WI38 (cell line): ENCODE measurements around the gene EPM2A.

ENCODE experiments used
- H3K4me3 ChIP-seq: 2 replicates; pipeline ENCODE4 v1.5.1; 2011; ENCODE audit warnings: low read depth, mild to moderate bottlenecking, control low read depth, low read length
- TF ChIP-seq, protein P1 (sequence below): IDR thresholded peaks from 2 replicates; pipeline ENCODE4 v1.5.1; 2012; ENCODE audit warnings: low read depth, mild to moderate bottlenecking, control low read depth, low read length

The EPM2A gene

DNA sequence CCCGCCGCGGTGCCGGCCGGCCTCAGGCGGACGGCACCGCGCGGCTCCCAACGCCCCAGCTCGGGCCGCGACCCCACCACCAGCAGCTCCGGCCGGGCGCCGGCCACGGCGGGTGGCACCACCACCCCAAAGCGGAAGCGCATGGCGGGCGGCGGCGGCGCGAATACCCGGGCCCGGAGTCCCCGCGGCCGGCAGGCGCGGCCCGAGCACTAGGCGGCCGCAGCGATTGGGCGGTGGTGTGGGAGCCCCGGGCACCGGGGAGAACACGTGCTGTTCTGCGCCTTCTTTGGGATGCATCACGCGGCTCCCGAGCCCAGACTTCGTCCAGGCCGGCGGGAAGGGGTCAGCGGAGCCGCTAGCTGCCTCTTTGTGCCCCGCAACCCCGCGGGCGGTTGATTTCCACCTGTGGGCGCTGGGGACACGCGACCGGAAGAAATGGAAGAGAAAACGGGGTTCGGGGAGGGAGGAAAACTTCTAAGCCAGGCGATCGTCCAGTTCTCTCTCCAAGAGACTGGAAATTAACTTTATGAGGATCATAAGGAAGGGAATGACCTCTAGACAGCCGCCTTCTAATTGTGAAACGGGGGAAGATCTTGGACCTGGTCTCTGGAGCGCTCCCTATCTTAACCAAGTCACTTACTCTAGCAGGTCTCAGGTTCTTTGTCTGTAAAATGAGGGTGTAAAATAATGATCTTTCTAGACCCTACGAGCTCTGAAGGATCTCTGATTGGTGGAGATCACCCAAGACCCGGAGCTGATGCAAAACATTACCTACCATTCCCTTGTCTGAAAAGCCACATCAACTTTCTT is at the start of gene EPM2A:
EPM2A (minus strand) TSS at position 165 of the 810 bp plus-strand sequence; CDS start at position 143, 22 bp downstream.
- H3K4me3 ChIP-seq, result peak within 1 kb of the TSS; percentile 72
- TF ChIP-seq, protein P1, sequence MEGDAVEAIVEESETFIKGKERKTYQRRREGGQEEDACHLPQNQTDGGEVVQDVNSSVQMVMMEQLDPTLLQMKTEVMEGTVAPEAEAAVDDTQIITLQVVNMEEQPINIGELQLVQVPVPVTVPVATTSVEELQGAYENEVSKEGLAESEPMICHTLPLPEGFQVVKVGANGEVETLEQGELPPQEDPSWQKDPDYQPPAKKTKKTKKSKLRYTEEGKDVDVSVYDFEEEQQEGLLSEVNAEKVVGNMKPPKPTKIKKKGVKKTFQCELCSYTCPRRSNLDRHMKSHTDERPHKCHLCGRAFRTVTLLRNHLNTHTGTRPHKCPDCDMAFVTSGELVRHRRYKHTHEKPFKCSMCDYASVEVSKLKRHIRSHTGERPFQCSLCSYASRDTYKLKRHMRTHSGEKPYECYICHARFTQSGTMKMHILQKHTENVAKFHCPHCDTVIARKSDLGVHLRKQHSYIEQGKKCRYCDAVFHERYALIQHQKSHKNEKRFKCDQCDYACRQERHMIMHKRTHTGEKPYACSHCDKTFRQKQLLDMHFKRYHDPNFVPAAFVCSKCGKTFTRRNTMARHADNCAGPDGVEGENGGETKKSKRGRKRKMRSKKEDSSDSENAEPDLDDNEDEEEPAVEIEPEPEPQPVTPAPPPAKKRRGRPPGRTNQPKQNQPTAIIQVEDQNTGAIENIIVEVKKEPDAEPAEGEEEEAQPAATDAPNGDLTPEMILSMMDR, result no peak

DNA sequence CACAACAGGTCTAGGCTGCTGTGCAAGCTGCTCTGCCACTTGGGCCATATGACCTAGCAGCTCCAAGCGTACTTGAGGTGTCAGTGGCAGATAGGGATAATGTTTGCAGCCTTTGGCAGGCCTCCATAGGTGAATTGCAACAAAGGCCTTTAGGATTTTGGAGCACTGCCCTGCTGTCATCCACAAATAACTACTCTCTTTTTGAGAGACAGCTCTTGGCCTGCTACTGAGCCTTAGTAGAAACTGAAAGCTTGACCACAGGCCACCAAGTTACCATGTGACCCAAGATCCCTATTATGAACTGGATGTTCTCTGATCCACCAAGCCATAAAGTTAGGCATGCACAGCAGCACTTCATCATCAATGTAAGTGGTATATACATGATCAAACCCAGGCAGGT is 49.4 kb upstream of the EPM2A start:
- H3K4me3 ChIP-seq, result no peak overlapping the region
- TF ChIP-seq, protein P1, result no peak

DNA sequence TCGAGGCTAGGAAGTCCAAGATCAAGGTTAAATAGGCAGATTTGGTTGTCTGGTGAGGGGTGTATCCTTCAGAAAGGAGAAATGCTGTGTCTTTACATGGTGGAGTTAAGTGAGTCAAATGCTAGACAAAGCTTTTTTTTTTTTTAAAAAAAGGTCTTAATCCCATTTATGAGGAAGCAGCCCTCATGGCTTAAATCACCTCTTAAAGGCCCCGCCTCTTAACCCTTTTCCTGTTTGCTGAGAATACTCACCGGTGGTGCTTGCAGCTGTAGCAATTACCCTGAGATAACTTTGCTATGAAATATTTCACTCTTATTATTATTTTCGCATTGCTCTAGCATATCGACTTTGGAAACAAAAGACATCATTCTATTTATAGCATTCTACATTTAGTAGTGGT is 48.5 kb upstream of the EPM2A start:
- TF ChIP-seq, protein P1, result no peak
- H3K4me3 ChIP-seq, result no peak overlapping the region

DNA sequence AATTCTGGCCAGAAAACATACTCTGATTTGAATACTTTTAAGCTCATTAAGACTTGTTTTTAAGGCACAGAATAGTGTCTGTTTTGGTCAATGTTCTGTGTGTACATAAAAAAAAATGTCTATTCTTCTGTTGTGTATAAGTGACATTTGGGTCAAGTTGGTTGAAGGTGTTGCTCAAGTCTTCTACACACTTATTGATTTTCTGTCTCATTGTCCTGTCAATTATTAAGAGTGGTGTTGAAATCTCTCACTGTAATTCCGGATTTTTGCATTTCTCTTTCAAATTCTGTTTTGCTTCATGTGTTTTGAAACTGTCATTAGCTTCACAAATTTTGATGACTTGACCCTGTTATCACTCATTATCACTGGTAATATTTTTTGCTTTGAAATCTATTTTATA is 37.5 kb upstream of the EPM2A start:
- TF ChIP-seq, protein P1, result no peak
- no peak overlapping the region for H3K4me3 ChIP-seq

DNA sequence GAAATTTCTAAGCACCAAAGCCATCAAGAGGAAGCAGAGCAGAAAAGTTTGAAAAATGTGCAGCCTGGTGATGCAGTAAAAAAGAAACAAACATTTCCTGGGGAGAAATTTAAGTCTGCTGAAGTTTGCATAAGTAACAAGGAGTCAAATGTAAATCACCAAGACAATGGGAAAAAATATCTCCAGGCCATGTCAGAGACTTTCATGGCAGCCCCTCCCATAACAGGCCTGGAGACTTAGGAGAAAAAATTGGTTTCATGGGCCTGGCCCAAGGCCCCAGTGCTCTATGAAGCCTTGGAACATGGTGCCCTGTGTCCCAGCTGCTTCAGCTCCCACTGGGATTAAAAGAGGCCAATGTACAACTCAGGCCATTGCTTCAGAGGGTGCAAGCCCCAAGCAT is 30.1 kb upstream of the EPM2A start:
- TF ChIP-seq, protein P1, result no peak
- H3K4me3 ChIP-seq, result no peak overlapping the region

DNA sequence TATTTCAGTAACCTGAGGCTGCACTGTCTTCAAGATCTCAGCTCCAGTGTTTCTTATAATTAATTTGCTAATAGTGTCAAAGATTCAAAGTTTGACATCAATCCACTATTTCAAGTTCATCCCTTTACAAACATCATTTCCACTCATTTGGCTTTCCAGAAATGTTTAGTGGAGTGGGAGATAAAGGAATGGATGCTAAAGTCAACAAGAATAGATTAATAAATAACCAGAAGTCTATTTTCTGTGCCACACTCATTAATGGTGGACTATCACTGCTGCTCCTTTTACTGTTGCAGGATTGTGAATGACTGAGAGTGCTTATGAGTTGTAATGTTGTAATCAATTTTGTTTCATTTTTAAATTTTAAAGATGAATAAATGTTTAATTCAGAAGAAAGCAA is 28.4 kb upstream of the EPM2A start:
- H3K4me3 ChIP-seq, result no peak overlapping the region
- TF ChIP-seq, protein P1, result no peak

DNA sequence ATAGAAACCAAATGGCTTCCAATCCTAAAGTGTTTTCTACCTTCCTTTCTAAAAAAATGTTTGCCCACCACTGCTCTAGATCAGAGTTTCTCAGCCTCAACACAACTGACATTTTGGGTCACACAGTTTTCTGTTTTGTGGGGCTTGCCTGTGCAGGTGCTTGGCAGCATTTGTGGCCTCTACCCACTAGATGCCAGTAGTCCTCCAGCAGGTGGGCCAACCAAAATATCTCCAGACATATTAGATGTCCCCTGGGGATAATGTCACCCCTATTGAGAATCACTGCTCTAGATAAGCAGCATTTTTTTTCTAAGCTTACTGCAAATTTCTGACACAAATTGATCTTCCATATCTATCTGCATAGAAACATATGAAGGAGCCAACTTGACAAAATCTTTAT is 26.3 kb upstream of the EPM2A start:
- H3K4me3 ChIP-seq, result no peak overlapping the region
- TF ChIP-seq, protein P1, result no peak
